Naive thymus-derived CD8-positive, alpha-beta T cell (primary cell): ENCODE measurements around the gene ACTA1. TPM values are rescaled to one million over a fixed set of nuclear protein-coding genes. Genes with fewer than 3 reads are reported as not detected.

Experiments
- ATAC-seq, 2 donors: fragments of 150-1000 bp; cut with Tn5 transposase in 1 of 2; sonication (Bioruptor Pico), chemical (Tn5 transposase) in 1 of 2; 1 replicate in 1 of 2; 2 replicates in 1 of 2; pipeline ENCODE4 v1.10.0; 2021; ENCODE audit warnings: mild to moderate bottlenecking in 2 of 2, moderate library complexity in 2 of 2
- POLR2A ChIA-PET: fragments of 350-600 bp; sonication (Branson Sonifier 250); formaldehyde crosslinking; loops from one replicate; lab custom pipeline; 2021; ENCODE audit warnings: antibody characterized with exemption; lab: Charles Lee
- DNase-seq, 10 donors: peaks; one replicate each; pipeline versions ENCODE4 v3.0.0 to v3.0.0-alpha.2; 2020 to 2022
- H3K27ac Mint-ChIP-seq, 10 donors: one replicate each; pipeline ENCODE4 v1.8.0; 2020 to 2022; ENCODE audit warnings: mild to moderate bottlenecking in 10 of 10, mixed read lengths in 10 of 10, moderate library complexity in 4 of 10, inconsistent platforms in 1 of 10
- H3K27me3 Mint-ChIP-seq, 5 donors: one replicate each; pipeline ENCODE4 v1.8.0; 2021 to 2022; ENCODE audit warnings: mixed read lengths in 5 of 5
- H3K36me3 Mint-ChIP-seq, 3 donors: one replicate each; pipeline ENCODE4 v1.8.0; 2020 to 2022; ENCODE audit warnings: mixed read lengths in 3 of 3, mild to moderate bottlenecking in 2 of 3, inconsistent platforms in 1 of 3
- H3K4me1 Mint-ChIP-seq, 4 donors: one replicate each; pipeline ENCODE4 v1.8.0; 2021 to 2022; ENCODE audit warnings: mixed read lengths in 4 of 4
- H3K4me3 Mint-ChIP-seq, 10 donors: one replicate each; pipeline ENCODE4 v1.8.0; 2020 to 2022; ENCODE audit warnings: mild to moderate bottlenecking in 10 of 10, mixed read lengths in 10 of 10, moderate library complexity in 6 of 10, inconsistent platforms in 1 of 10
- H3K9me3 Mint-ChIP-seq, 9 donors: one replicate each; pipeline ENCODE4 v1.8.0; 2020 to 2022; ENCODE audit warnings: mixed read lengths in 9 of 9, mild to moderate bottlenecking in 3 of 9, inconsistent platforms in 1 of 9, moderate library complexity in 1 of 9
- polyA plus RNA-seq, 3 donors: library from polyadenylated mRNA; unstranded; fragments of 300-500 nt; fragmentation: Illumina TruSeq; gene quantifications; one replicate each; pipeline ENCODE4 v1.2.3, GENCODE V29; 2021
- total RNA-seq, 8 experiments: library from RNA in 2 of 8; stranded (reverse) in 2 of 8; gene quantifications; one replicate each; pipeline ENCODE4 v1.2.3 and lab custom pipeline; 2021 to 2026

ACTA1 gene
- total and polyA plus RNA-seq, 5 experiments from 2014 or later = 0.34 to 0.36 TPM; not detected in 3

DNA sequence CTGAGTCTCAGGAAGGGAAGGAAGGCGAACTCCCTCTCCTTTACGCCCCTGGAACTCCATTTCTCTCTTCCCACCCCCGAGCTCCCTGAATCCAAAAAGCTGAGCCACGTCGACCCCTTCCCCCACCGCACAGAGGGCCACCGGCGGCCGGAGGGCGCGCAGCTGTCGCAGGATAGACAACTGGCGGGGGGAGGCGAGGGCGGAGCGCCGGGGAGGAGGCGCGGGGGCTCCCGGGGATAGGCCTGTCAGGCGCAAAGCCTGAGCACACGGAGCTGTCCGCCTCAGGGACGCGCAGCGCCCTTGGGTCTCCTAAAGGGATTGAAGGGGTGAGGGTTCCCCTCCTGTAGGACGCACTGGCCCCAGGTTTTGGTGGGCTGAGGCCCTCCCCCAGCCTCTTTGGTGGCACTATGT is 752 bp upstream of the ACTA1 start:
- H3K27me3 Mint-ChIP-seq = peaks cover 20 to 60% (median 31%) of the 10 kb centered on the region in 5 donors
- H3K4me1 Mint-ChIP-seq = peaks cover 5 to 27% (median 23%) of the 10 kb centered on the region in 4 donors
- POLR2A ChIA-PET = interaction anchor here (0.6 kb wide), 2 partner anchors 14 to 89 kb away, joined by 3 read pairs; no protein-coding TSS in a partner anchor
- peak overlapping the region in 1 of 10 donors; percentile 24 for H3K4me3 Mint-ChIP-seq
- ATAC-seq (no peak), DNase-seq (no peak)
- peaks cover 2 to 9% (median 6%) of the 10 kb centered on the region in 3 donors for H3K36me3 Mint-ChIP-seq
- H3K9me3 Mint-ChIP-seq = peaks cover 0 to 3% (median 0%) of the 10 kb centered on the region in 9 donors
- H3K27ac Mint-ChIP-seq = no peak overlapping the region

DNA sequence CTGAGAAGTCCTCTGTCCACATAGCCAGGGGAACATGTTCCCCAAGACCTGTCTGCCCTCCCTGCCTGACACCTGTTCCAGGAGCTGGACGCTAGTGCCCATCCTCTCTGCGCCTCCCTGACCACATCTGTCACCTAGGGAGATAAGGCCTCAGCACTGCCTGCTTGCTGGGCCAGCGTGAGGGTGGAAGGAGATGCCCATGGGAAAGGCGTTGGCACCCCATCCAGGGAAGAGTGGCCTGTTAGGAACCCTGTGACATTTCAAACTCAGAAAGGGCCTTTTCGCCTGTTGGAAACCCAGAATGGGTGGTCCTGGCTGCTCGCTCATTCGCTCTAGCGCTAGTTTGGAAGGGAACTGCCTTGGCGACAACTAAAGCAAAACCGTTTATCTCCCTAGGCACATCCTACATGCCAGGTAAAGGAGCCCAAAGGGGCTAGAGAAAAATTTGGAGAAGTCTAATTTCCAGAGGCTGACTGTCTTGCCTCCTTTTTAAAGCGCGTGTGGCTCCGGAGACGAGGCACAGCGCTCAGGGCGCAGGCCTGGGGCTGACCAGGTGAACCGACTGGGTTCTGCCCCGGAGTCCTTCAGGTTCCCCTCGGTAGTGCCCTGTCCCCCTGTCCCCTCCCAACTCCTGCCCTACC is 410 bp downstream of the ACTA1 start:
- peak overlapping the region in 7 of 10 donors; percentile 3 to 84 (median 67) for H3K4me3 Mint-ChIP-seq
- no peak for ATAC-seq
- peaks cover 0 to 3% (median 0%) of the 10 kb centered on the region in 9 donors for H3K9me3 Mint-ChIP-seq
- H3K4me1 Mint-ChIP-seq = peaks cover 5 to 27% (median 23%) of the 10 kb centered on the region in 4 donors
- no peak for DNase-seq
- H3K36me3 Mint-ChIP-seq = peaks cover 0 to 6% (median 3%) of the 10 kb centered on the region in 3 donors
- H3K27ac Mint-ChIP-seq = no peak overlapping the region
- POLR2A ChIA-PET = no interaction called here
- H3K27me3 Mint-ChIP-seq = peaks cover 21 to 62% (median 34%) of the 10 kb centered on the region in 5 donors

GRCh38 chr1:229432905-229433304 is 989 bp downstream of the ACTA1 start:
- DNase-seq (no peak), ATAC-seq (no peak)
- Mint-ChIP-seq H3K4me3 (peak overlapping the region in 6 of 10 donors; percentile 36 to 84 (median 68)), H3K4me1 (peaks cover 5 to 27% (median 23%) of the 10 kb centered on the region in 4 donors), H3K9me3 (peaks cover 0 to 3% (median 0%) of the 10 kb centered on the region in 9 donors), H3K27ac (no peak overlapping the region), H3K36me3 (peaks cover 0 to 6% (median 3%) of the 10 kb centered on the region in 3 donors), H3K27me3 (peaks cover 26 to 67% (median 39%) of the 10 kb centered on the region in 5 donors)
- POLR2A ChIA-PET = no interaction called here

DNA sequence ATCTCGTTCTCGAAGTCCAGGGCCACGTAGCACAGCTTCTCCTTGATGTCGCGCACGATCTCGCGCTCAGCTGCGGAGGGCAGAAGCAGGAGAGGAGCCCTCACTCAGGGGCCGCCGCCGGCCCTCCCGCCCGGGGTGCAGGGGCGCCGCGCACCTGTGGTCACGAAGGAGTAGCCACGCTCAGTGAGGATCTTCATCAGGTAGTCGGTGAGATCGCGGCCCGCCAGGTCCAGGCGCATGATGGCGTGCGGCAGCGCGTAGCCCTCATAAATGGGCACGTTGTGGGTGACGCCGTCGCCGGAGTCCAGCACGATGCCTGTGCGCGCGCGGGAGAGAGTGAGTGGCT is 1.8 kb downstream of the ACTA1 start:
- no peak overlapping the region for H3K27ac Mint-ChIP-seq
- H3K27me3 Mint-ChIP-seq = peaks cover 28 to 71% (median 42%) of the 10 kb centered on the region in 5 donors
- peaks cover 0 to 3% (median 0%) of the 10 kb centered on the region in 9 donors for H3K9me3 Mint-ChIP-seq
- ATAC-seq (no peak), DNase-seq (no peak)
- peaks cover 0 to 6% (median 3%) of the 10 kb centered on the region in 3 donors for H3K36me3 Mint-ChIP-seq
- H3K4me1 Mint-ChIP-seq = peaks cover 5 to 27% (median 23%) of the 10 kb centered on the region in 4 donors
- POLR2A ChIA-PET = no interaction called here
- peak overlapping the region; percentile 47 to 93 (median 85) for H3K4me3 Mint-ChIP-seq

- ATAC-seq (peak; percentile 54 to 58), DNase-seq (peak in 2 of 10 donors; percentile 21 to 22)
- H3K9me3 Mint-ChIP-seq = peaks cover 0 to 3% (median 0%) of the 10 kb centered on the region in 9 donors
- peak overlapping the region; percentile 77 to 93 (median 86) for H3K4me3 Mint-ChIP-seq
- peaks cover 0 to 6% (median 3%) of the 10 kb centered on the region in 3 donors for H3K36me3 Mint-ChIP-seq
- H3K27ac Mint-ChIP-seq = peak overlapping the region in 3 of 10 donors; percentile 13 to 51 (median 18)
- peaks cover 27 to 77% (median 45%) of the 10 kb centered on the region in 5 donors for H3K27me3 Mint-ChIP-seq
- POLR2A ChIA-PET = no interaction called here
- H3K4me1 Mint-ChIP-seq = peaks cover 5 to 27% (median 23%) of the 10 kb centered on the region in 4 donors
Measured at GRCh38 chr1:229431284-229432115, 2.4 kb downstream of the ACTA1 start.

GRCh38 chr1:229430761-229431283 is 3.1 kb downstream of the ACTA1 start:
- ATAC-seq (peak; percentile 81), DNase-seq (peak; percentile 12 to 70 (median 42))
- H3K4me1 Mint-ChIP-seq = peaks cover 5 to 27% (median 23%) of the 10 kb centered on the region in 4 donors
- H3K4me3 Mint-ChIP-seq = peak overlapping the region; percentile 77 to 93 (median 86)
- H3K27me3 Mint-ChIP-seq = peaks cover 28 to 84% (median 51%) of the 10 kb centered on the region in 5 donors
- H3K27ac Mint-ChIP-seq = peak overlapping the region in 2 of 10 donors; percentile 13 to 51
- H3K36me3 Mint-ChIP-seq = peaks cover 0 to 6% (median 3%) of the 10 kb centered on the region in 3 donors
- POLR2A ChIA-PET = no interaction called here
- H3K9me3 Mint-ChIP-seq = peaks cover 0 to 3% (median 0%) of the 10 kb centered on the region in 9 donors

DNA sequence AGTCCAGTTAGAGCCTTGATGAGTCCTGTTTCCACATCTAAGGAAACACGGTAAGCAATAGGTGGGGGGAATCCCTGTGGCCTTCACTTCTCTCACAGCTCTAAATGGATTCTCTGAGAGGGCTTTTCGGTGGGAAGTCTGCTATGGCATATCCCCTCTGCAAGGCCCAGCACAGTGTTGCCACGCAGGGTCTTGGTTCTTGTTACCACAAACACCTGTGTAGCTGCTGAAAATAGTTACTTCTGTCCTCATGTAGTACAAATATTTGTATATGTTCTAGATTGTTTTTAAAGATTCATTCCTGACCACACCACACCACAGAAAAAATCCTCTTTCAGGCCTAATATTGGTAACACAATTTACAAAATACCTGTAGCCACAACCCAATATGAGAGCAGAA is 5.6 kb downstream of the ACTA1 start:
- DNase-seq (no peak), ATAC-seq (no peak)
- no peak overlapping the region for H3K4me3 Mint-ChIP-seq
- POLR2A ChIA-PET = no interaction called here
- peaks cover 5 to 24% (median 19%) of the 10 kb centered on the region in 4 donors for H3K4me1 Mint-ChIP-seq
- peaks cover 33 to 81% (median 59%) of the 10 kb centered on the region in 5 donors for H3K27me3 Mint-ChIP-seq
- H3K9me3 Mint-ChIP-seq = peaks cover 0 to 17% (median 8%) of the 10 kb centered on the region in 9 donors
- H3K36me3 Mint-ChIP-seq = peaks cover 4 to 6% (median 5%) of the 10 kb centered on the region in 3 donors
- H3K27ac Mint-ChIP-seq = no peak overlapping the region

DNA sequence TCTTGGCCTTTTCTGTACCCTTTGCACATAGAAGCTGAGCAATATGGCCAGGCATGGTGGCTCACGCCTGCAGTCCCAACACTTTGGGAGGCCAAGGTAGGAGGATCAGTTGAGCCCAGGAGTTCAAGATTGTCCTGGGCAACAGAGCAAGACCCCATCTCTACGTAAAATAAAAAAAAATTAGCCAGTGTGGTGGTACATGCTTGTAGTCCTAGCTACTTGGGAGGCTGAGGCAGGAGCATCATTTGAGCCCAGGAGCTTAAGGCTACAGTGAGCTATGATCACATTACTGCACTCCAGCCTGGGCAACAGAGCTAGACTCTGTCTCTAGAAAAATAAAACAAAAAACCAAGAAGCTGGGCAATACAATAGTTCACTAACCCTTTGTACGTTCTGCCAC is 6.3 kb downstream of the ACTA1 start:
- POLR2A ChIA-PET = no interaction called here
- Mint-ChIP-seq H3K9me3 (peaks cover 0 to 21% (median 9%) of the 10 kb centered on the region in 9 donors), H3K36me3 (peaks cover 4 to 11% (median 5%) of the 10 kb centered on the region in 3 donors)

DNA sequence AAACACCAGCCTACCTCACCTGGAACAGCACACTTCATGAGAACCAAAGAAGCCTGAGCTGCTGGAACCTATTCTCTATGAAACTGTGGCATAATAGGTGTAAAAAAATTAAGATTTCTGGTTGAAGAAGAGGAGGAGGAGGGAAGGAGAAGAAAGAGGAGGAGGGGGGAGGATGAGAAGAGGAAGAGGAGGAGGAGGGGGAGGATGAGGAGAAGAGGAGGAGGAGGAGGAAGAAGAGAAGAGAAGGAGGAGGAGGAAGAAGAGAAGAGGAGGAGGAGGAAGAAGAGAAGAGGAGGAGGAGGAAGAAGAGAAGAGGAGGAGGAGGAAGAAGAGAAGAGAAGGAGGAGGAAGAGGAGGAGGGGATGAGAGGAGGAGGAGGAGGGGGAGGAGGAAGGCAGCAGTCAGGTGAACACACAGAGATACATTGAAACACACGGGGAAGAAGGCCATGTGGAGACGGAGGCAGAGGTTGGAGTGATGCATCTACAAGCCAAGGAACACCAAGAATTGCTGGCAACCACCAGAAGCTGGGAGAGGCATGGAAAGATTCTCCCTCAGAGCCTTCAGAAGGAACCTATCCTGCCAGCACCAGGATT is 8.2 kb downstream of the ACTA1 start:
- H3K4me1 Mint-ChIP-seq = peaks cover 0 to 3% (median 1%) of the 10 kb centered on the region in 4 donors

More for the DNA sequence above, 6.3 kb downstream of the ACTA1 start:
- Mint-ChIP-seq H3K27me3 (peaks cover 34 to 79% (median 57%) of the 10 kb centered on the region in 5 donors), H3K27ac (peak overlapping the region in 1 of 10 donors; percentile 57), H3K4me3 (no peak overlapping the region), H3K4me1 (peaks cover 5 to 19% (median 17%) of the 10 kb centered on the region in 4 donors)
- DNase-seq (no peak), ATAC-seq (no peak)

DNA sequence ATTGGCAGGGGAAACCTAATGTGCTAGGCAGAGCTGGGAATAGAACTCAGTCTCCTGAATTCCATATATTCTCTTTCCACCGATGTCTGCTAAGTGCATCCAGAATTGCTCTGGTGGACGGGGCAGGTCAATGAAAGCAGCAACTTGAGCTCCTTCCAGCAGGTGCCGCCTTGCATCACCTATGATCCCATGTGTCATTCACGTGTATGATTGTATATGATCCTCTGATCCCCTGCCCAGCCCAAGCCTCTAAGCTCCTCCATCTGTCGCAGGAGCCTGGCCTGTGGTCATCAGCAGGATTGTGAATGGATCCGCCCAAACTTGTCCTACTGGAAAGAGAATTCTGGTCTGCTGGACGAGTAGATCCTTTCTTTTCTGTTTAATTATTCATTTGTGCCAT is 13.1 kb downstream of the ACTA1 start:
- POLR2A ChIA-PET = interaction anchor here (0.5 kb wide), 1 partner anchor 14 kb away, joined by 3 read pairs; no protein-coding TSS in a partner anchor
- Mint-ChIP-seq H3K36me3 (peaks cover 2 to 5% (median 4%) of the 10 kb centered on the region in 3 donors), H3K27me3 (peaks cover 15 to 34% (median 19%) of the 10 kb centered on the region in 5 donors), H3K9me3 (peaks cover 0 to 21% (median 11%) of the 10 kb centered on the region in 9 donors), H3K4me1 (no peaks in the 10 kb centered on the region), H3K4me3 (no peak overlapping the region), H3K27ac (no peak overlapping the region)
- no peak for ATAC-seq
- DNase-seq = no peak

More for the DNA sequence above, 8.2 kb downstream of the ACTA1 start:
- no peak for ATAC-seq
- DNase-seq = no peak
- Mint-ChIP-seq H3K36me3 (peaks cover 4 to 5% (median 5%) of the 10 kb centered on the region in 3 donors), H3K9me3 (peaks cover 0 to 21% (median 11%) of the 10 kb centered on the region in 9 donors), H3K27ac (no peak overlapping the region), H3K4me3 (no peak overlapping the region), H3K27me3 (peaks cover 27 to 67% (median 45%) of the 10 kb centered on the region in 5 donors)
- POLR2A ChIA-PET = no interaction called here

GRCh38 chr1:229420224-229420623 is 13.7 kb downstream of the ACTA1 start:
- no peak for ATAC-seq

More at GRCh38 chr1:229420224-229420623, 13.7 kb downstream of the ACTA1 start:
- H3K9me3 Mint-ChIP-seq = peaks cover 0 to 21% (median 11%) of the 10 kb centered on the region in 9 donors
- POLR2A ChIA-PET = interaction anchor here (0.5 kb wide), 1 partner anchor 15 kb away, joined by 3 read pairs; no protein-coding TSS in a partner anchor
- H3K4me3 Mint-ChIP-seq = no peak overlapping the region
- DNase-seq = no peak
- H3K27ac Mint-ChIP-seq = no peak overlapping the region
- H3K4me1 Mint-ChIP-seq = no peaks in the 10 kb centered on the region
- peaks cover 10 to 30% (median 17%) of the 10 kb centered on the region in 5 donors for H3K27me3 Mint-ChIP-seq
- H3K36me3 Mint-ChIP-seq = peaks cover 2 to 5% (median 4%) of the 10 kb centered on the region in 3 donors
